Measurements from ENCODE around the gene FCRL5. TPM values are rescaled to one million over a fixed set of nuclear protein-coding genes. Genes with fewer than 3 reads are reported as not detected.

FCRL5 gene
- total and polyA plus RNA-seq, 2 experiments from 2014 or later: not detected

- no peaks in the 10 kb centered on the region for H3K9me2 ChIP-seq (replicated peaks; ENCODE audit: insufficient read depth)
Measured at GRCh38 chr1:157472056-157472701, 80.1 kb downstream of the FCRL5 start.

GRCh38 chr1:157471531-157471930, 80.8 kb downstream of the FCRL5 start:
- no peak for DNase-seq (ENCODE audit: low spot score)
- Histone ChIP-seq H3K4me1 (ENCODE audit: insufficient read depth) (no peaks in the 10 kb centered on the region), H4K20me1 (ENCODE audit: insufficient read depth, poor library complexity, severe bottlenecking) (no peaks in the 10 kb centered on the region), H3K9me2 (replicated peaks; ENCODE audit: insufficient read depth) (no peaks in the 10 kb centered on the region), H3K36me3 (replicated peaks; ENCODE audit: insufficient read depth, low read depth) (no peaks in the 10 kb centered on the region), H3K4me3 (no peak overlapping the region), H3K27ac (no peak overlapping the region), H2AFZ (no peak overlapping the region), H3K27me3 (no peaks in the 10 kb centered on the region), H3K9me3 (ENCODE audit: low read depth) (no peaks in the 10 kb centered on the region), H3K79me2 (no peaks in the 10 kb centered on the region), H3K4me2 (no peak overlapping the region)
- WGBS (ENCODE audit: low lambda C conversion rate, missing lambda C conversion rate): 97% methylated on average over 3 of the region's 3 CpGs
- no peak for TF ChIP-seq EZH2 (IDR thresholded peaks at IDR 0.05; ENCODE audit: borderline replicate concordance)
- no peak for TF ChIP-seq CTCF (IDR thresholded peaks at IDR 0.05; ENCODE audit: poor library complexity)
- no peak for TF ChIP-seq EZH2phosphoT487 (IDR thresholded peaks at IDR 0.05; ENCODE audit: low read depth, severe bottlenecking, unreplicated experiment)

More at GRCh38 chr1:157472056-157472701, 80.1 kb downstream of the FCRL5 start:
- H3K4me2 ChIP-seq: no peak overlapping the region
- H3K79me2 ChIP-seq: no peaks in the 10 kb centered on the region
- H3K4me3 ChIP-seq: no peak overlapping the region
- no peaks in the 10 kb centered on the region for H3K9me3 ChIP-seq (ENCODE audit: low read depth)
- TF ChIP-seq EZH2 (IDR thresholded peaks at IDR 0.05; ENCODE audit: borderline replicate concordance) (no peak), EZH2phosphoT487 (IDR thresholded peaks at IDR 0.05; ENCODE audit: low read depth, severe bottlenecking, unreplicated experiment) (no peak), CTCF (IDR thresholded peaks at IDR 0.05; ENCODE audit: poor library complexity) (no peak)
- no peak overlapping the region for H3K27ac ChIP-seq
- no peak for DNase-seq (ENCODE audit: low spot score)
- no peaks in the 10 kb centered on the region for H3K36me3 ChIP-seq (replicated peaks; ENCODE audit: insufficient read depth, low read depth)
- no peak overlapping the region for H2AFZ ChIP-seq
- no peaks in the 10 kb centered on the region for H3K4me1 ChIP-seq (ENCODE audit: insufficient read depth)
- no peaks in the 10 kb centered on the region for H4K20me1 ChIP-seq (ENCODE audit: insufficient read depth, poor library complexity, severe bottlenecking)
- WGBS (ENCODE audit: low lambda C conversion rate, missing lambda C conversion rate): 63% methylated on average over 5 of the region's 5 CpGs
- no peaks in the 10 kb centered on the region for H3K27me3 ChIP-seq

- 80% methylated on average over 4 of the region's 4 CpGs for WGBS (ENCODE audit: low lambda C conversion rate, missing lambda C conversion rate)
- no peaks in the 10 kb centered on the region for H3K4me1 ChIP-seq (ENCODE audit: insufficient read depth)
- TF ChIP-seq EZH2phosphoT487 (IDR thresholded peaks at IDR 0.05; ENCODE audit: low read depth, severe bottlenecking, unreplicated experiment) (no peak), CTCF (IDR thresholded peaks at IDR 0.05; ENCODE audit: poor library complexity) (no peak), EZH2 (IDR thresholded peaks at IDR 0.05; ENCODE audit: borderline replicate concordance) (no peak)
- H3K4me2 ChIP-seq: no peak overlapping the region
- no peaks in the 10 kb centered on the region for H4K20me1 ChIP-seq (ENCODE audit: insufficient read depth, poor library complexity, severe bottlenecking)
- no peak overlapping the region for H3K4me3 ChIP-seq
- no peaks in the 10 kb centered on the region for H3K9me3 ChIP-seq (ENCODE audit: low read depth)
- DNase-seq (ENCODE audit: low spot score): no peak
- no peaks in the 10 kb centered on the region for H3K9me2 ChIP-seq (replicated peaks; ENCODE audit: insufficient read depth)
- no peak overlapping the region for H2AFZ ChIP-seq
- no peaks in the 10 kb centered on the region for H3K36me3 ChIP-seq (replicated peaks; ENCODE audit: insufficient read depth, low read depth)
- no peaks in the 10 kb centered on the region for H3K27me3 ChIP-seq
- no peaks in the 10 kb centered on the region for H3K79me2 ChIP-seq
- no peak overlapping the region for H3K27ac ChIP-seq
Measured at GRCh38 chr1:157469752-157470675, 82.3 kb downstream of the FCRL5 start.
